HG03103 (cell line): ENCODE data around the gene AFF3.

Experiments used
- ATAC-seq: cut with Tn5 transposase; IDR thresholded peaks from one replicate; pipeline ENCODE4 v1.9.1; 2021; ENCODE audit warnings: low read depth; ENCODE audit not compliant: unreplicated experiment

Gene AFF3

DNA sequence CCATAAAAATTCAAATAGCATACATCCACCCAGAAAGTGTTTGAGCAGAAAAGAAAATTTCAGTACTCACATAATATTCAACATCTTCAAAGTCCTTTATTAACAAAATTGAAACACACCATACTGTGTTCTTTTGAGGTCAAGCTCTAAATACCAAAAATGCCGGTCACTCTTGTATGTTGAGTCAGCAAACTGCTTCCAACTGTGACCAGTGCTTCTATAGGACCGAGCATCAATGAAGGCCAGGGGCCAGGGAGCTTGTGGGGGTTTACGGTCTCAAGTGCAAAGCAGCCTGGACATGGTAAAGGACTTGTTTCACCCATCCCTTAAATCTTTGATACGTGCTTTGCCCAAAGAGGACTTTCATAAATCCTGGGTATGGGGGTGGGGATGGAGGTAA lies 539.9 kb downstream of the AFF3 start:
- ATAC-seq = no peak

DNA sequence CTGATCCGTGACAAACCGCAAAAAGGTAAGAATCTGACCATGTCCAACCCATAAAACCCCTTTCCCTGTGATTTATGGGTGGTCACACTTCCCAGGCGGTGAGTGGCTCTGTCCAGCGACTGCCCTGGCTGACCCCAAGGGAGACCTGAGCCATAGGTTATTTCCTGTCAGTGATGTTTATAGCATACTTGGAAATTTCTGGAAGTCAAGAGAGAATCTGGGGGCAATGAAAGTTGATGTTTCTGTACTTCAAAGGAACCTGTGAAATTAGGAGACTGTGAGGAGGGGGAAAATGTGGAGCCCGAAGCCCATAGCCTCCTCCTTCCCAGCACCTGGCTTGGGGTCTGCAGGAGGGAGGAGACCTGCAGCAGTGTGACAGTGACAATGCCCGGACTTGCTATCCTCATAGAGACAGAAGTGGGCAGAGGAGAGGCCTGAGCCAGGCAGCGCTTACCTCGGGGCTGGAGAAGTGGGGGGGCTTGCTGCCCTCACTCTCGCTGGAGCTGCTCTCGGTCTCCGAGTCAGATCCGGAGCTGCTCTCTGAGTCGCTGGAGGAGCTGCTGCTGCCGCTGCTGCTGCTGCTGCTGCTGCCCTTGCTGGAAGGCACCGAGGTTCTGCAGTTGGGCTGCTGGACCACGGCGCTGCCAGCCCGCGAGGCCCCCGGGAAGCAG lies 541.3 kb downstream of the AFF3 start:
- no peak for ATAC-seq

DNA sequence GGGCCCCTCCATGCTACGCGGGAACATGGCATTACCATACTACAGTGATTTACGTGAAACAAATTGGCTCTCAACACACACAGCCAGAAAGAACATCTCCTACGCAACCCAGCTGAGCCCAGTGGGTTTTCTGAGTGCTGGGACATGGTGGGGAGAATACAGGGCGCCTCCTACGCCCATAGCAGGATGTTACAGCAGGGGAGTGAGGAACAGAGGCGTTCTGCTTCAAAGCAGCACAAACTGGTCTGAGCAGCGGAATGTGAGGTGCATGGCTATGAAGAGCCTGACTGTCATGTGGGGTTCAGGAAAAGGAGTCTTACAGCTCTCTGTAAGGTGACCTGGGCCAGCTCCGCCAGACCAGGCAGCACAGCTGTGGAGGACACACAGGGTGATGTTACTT lies 543.9 kb downstream of the AFF3 start:
- no peak for ATAC-seq

DNA sequence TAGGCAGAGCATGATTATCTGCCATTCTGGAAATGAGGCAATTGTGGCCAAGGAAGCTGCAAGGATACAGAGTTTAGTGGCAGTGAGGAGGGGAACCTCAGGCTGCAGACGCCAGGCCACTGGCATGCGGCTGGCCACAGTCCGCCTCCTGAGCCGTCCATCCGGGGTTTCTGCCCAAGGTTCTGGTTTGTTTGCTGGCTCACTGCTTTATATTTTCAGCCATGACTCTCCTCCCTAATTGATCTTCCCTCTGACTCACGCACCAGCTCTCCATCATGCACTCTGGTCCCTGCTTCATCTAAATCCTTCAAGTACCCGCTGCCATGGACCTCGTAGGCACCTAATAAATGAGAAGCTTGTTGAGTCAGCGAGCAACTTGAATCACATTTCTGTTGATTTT lies 544.8 kb downstream of the AFF3 start:
- no peak for ATAC-seq

DNA sequence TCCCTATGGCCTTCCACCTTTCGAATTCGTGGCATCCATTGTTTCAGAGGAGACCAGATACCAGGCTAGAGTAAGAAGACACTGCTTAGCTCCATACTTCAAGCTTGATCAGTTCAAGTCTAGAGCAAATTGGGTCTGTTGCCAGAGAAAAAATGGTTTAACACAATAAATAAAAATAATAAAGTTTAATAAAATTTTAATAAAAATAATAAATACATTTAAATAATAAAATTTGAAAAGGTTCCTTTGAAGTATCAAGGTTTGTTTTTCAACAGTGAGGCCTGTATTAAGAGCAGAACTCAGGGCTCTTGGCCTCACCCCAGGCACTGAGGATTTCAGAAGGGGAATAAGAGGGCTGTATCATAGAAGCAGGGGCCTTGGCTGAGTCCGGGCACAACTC lies 547.0 kb downstream of the AFF3 start:
- ATAC-seq = no peak

DNA sequence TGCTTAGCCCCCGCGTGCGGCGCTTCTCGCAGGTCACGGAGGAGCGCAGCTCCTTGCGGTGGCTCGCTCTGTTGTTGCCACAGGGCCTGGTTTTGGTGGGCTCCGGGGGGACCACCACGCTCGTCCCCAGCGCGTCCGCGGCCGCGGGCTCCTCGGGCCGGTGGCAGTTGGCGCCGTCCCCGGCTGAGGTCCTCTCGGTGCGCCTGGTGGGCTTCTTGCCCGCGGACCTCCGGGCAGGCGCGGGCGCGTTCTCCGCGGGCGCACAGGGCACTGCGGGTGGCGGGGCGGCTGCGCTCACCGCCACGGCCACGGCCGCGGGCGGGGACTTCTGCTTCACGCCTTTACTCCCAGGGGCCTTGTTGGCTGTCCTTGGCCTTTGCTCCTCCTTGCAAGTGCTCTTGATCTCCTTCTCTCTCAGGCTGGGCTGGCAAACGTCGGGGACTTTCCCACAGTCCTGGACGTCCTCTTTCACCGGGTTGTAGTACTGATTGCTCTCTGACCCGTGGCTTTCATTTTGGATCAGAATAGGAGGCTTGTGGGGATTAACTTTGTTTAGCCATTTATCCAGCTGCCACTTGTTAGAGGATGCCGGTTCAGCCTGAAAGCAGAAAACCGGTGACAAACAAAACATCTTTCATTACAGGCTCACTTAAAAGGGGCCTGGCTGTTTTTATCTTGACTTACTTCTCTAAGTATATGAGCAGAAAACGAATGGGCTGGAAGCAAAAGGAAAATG lies 548.5 kb downstream of the AFF3 start:
- ATAC-seq = no peak

DNA sequence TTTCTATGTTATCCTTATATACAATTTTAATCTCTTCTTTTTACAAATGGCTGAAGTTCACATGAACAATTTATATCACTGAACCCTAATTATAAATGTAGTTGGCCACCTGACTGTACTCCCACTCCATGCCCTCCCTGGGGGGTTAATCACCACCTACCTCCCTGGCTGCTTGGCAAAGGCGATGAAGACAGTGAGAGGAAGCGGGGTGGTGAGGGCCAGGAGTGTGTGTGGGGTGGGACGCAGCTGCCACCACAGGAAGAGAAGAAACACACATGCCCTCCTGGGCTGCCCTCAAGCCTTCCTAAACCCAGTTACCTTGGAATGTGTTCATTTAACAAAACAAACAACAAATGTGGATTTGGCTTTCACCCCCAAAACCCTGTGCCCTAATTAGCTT lies 565.6 kb downstream of the AFF3 start:
- ATAC-seq = no peak

DNA sequence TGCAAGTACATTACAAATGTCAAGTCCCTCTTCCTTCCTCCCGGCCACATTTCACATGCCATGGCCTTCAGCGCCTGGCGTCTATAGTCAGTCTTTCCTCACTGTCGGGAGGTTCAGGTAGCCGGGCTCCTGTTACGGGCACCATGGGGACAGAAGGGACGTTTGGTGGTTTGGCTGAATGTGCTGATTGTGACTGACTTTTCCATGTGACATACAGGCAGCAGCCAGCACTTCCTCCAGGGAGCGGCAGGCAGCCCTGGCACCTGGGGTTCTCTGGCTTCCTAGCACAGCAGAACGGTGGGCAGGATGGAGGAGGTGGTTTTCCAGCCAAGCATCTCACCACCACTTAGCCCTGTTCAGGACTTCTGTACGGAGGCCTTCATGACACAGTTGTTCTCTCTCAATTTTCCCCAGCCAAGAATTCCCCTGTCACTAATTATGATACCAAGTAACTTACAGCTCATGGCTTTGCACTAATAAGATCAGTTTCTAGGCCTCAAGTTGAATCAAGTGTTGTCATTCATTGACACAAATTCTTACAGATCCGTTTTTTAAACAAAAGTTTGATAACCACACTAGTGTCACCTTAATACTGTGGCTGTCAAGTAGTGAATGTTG lies 568.6 kb downstream of the AFF3 start:
- no peak for ATAC-seq

DNA sequence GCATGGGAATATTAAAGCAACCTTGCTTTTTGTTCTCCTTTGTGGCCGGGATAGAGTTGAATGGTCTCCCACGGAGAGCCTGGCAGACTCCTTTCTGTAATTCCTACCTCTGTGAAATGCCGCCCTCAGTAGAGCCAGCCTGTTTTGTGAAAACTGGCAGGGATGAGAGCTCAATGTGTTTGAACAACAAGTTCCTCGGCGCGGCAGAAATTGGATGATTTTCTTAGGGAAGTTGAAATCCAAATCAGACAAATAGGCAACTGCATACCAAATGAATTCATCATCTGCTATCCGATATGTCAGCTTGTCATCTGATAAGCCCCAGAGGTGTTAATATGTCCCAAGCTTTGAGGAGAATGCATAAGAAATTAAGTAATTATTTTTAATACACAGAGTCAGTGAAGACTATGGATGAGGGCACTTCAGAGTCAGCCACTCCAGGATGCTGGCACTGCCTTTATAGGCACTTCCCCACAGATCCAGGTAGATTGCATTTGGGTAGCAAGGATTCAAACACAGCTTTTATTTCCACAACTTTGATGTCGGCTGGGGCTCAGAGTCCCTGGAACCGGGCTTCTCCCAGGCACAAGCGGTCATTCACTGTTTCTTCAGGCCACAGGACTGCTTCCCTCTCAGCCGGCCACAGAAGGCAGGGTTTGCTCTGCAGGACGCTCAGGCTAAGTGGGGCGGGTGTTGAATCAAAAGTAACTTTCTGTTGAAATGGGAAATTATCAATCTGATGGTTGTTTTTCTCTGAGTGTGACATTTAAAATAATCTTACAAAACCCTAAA lies 569.8 kb downstream of the AFF3 start:
- no peak for ATAC-seq

DNA sequence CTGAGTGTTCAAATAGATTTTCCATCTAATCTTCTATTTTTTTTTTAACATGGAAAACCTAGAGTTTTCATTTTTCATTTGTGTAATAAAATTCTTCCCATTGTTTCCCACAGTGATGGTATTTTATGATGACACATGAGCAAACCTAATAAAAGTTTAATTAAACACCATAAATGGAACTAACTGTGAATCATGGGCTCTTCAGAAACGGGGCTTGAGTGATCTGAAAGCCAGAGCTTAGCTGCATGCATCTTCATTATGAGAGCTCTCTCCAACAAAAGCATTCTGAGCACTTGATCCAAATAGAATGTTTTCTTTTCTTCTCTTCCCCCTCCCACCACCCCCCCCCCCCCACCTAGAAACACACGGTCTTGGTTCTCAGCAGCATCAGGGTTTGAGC lies 570.4 kb downstream of the AFF3 start:
- ATAC-seq = no peak

DNA sequence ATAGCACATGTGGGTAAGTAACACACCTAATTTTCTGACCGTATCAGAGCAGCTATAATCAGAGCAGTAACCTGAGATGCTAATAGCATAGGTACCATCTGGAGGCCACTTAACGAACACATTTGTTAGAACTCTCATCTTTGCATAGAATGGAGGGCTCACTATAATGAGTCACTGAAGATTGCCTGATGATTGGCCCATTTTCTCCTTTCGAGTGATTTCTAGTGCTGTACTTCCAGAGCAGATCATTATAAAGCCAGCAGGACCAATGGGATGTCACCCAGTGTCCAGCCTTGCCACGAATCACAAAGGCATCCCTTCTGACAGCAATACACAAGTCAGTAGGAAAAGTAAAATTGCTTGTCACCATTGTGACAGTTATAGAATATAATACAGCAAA lies 570.9 kb downstream of the AFF3 start:
- no peak for ATAC-seq

DNA sequence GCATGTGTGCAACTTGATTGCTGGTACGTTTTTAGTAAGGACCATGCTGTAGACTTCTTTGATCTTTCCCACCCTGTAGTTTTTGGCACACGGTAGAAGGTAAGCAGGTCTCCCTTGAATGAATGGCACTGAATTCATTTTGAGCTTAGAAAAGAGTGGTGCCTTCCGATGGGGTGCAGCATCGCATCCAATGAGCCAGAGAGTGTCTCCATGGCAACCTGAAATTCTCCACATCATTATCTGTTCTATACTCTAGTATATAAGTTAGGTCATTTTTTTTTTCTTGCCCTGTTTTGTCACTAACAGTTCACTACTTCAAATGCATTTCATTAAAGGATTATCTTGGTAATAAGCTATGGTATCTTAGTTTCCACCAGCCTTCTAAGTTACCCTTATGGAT lies 571.4 kb downstream of the AFF3 start:
- ATAC-seq = no peak

DNA sequence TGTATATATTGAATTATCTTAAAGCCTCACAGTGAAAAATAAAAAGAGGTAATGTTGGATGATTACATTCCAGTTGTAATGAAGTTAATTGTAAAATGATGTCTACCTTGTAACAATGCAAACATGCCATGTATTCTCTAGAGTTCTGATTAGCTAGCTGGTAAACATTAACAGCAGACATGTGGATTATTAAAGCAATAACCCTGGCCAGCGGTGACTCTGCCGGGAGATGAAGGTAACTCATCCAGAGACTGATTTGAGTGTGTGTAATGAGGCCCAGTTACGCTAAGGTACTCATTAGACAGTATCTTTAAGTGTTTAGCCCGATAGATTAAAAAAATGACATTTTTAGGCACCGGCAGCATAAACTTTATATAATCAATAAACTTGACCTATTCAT lies 573.0 kb downstream of the AFF3 start:
- no peak for ATAC-seq

DNA sequence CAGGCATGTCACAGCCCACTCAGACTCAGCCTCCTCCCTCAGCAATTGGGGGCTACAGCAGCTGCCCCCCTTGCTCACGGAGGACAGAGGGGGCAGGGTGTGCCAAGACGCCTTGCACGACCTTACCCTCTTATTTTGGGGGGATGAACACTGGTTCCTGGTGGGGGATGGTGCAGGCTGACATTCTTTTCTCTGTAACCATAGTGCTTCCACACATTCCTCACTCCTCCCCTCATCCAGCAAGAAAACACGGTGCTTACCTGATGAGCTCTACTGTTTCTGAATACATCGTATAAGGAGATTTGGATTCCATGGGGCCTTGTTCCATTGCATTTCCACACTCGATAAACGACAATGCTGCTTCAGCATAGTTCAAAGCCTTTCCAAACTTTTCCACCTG lies 577.2 kb downstream of the AFF3 start:
- no peak for ATAC-seq

DNA sequence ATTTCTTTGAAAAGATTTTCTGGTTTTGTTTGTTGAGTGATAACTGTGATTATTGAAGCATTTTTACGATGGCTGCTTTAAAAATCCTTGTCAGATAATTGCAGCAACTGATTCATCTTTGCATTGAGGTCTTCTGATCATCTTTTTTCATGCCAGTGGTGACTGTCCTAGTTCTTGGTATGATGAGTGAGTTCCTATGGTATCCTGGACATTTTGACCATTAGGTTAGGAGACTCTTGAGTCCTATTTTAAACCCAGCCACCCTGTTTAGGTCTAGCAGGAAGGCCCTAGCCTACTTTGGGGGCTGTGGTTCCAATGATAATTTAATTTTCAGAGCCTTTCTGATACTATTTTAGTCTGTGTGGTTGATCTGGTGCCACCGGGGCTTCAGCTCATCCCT lies 579.9 kb downstream of the AFF3 start:
- ATAC-seq = no peak

DNA sequence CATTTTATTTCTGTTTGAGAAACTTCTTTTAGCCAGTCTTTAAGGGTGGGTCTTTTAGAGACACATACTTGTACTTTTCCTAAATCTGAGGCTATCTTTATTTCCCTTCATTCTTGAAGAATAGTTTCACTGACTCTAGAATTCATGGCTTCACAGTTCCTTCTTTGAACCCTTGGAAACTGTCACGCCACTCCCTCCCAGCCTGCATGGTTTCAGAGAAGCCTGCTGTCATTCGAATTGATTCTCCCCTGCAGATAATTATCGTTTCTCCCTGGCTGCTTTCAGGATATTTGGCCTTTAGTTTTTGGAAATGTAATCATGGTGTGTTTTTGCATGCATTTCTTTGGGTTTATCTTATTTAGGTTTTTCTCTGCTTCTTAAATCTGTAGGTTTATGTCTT lies 580.6 kb downstream of the AFF3 start:
- no peak for ATAC-seq

DNA sequence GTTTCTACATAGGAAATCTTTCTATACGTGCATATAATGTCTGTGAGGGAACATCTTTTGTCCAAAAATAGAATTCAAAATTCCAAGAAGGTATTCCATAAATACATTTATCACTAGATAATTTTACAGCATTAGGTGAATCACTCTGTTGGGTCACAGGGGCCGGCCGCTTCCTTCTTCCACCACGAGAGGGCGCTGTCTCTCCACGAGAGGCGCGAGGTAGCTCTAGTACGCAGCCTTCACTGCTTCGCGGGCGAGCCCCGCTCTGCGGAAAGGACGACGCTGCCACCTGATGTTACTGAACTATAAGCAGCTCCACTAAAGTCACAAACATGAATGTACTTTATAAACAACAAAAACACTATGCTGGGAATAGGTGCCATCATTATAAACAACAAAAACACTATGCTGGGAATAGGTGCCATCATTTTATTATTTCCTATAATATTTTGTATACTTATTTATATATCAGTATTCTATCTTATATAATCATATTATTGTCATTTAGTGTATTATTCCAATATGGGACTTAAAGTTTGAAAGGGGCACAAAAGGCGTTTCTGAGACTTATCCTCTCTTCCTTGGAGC lies 583.2 kb downstream of the AFF3 start:
- peak; percentile 67 for ATAC-seq

DNA sequence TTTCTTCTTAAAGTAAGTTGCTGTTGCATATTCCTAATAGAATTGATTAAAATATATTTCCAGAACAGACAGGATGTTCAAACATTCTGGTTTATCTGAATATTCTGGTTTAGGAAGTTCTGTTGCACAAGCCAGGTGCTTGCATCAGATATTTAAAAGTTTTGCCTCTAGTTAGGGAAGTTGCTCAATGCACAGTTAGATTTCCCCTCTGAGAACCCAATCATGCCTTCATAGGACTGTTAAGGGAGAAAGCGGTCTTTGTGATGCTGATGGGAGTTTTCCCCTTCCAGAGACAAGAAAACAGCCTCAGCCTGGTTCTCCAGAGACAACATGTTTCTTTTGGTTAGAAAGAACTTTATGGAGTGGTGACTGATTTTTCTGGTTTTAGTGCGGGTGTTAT lies 587.0 kb downstream of the AFF3 start:
- ATAC-seq = no peak

DNA sequence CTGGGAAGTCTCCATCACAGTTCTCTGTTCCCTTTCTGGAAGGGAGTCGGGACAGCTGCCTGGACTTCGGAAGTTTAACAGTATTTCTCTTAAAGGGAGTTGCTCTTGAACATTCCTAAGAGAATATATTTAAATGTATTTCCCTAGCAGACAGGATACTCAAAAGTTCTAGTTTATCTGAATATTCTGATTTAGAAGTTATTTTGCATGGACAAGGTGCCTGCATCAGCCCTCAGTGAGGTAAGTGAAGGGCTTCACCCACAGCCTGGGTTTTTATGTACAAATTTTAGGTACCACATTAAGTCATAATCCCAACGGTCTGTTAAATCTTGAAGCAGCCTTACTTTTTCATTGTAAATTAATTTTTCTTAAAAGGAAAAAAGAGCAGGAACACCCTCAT lies 587.5 kb downstream of the AFF3 start:
- ATAC-seq = no peak

DNA sequence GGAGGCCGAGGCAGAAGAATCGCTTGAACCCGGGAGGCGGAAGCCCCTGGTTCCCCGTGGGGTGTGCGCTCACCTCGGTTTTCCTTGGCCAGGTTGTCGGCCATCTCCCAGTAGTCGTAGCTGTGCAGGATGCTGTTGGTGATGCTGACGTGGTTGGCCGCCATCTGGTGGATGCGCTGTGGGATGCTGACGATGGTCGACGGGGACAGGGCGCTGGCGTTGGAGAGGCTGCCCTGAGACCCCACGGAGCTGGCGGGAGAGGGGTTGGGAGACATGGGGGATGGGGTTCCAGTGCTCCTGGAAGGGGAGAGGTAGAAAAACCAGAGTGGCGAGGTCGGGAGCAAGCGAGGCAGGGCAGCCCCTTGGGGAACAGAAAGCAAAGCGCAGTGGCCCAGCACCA lies 588.2 kb downstream of the AFF3 start:
- ATAC-seq = no peak

DNA sequence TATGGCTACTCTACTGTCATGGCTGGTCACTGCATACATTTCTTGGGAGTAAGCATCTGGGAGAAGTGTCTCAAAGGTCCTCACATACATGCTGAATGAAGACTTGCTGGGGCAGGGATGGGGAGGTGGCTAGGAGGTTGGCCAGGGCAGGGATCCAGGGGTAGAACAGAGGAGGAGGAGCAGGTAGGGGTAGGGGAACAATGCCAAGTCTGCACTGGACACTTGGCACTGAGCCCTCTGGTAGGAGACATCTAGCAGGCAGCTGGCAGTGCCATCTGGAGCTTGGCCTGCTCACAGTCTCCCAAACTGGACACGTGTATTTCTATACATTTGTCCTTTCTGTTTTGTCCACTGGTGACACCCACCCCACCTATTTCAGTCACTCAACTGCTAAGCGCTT lies 589.9 kb downstream of the AFF3 start:
- no peak for ATAC-seq
